Tibial nerve (tissue), 4 donors: ENCODE data around the gene C3. TPM values are rescaled to one million over a fixed set of nuclear protein-coding genes. Genes with fewer than 3 reads are reported as not detected.

Experiments
- DNase-seq, 2 donors: peaks; one replicate each; pipeline ENCODE4 v3.0.0-alpha.2; 2019; ENCODE audit warnings: low spot score in 2 of 2
- H3K27ac ChIP-seq, 4 donors: fragments of 200-600 bp; sonication (generic) in 3 of 4; one replicate each; pipeline ENCODE4 v1.5.1; 2017 to 2019; ENCODE audit warnings: mild to moderate bottlenecking in 1 of 4
- H3K27me3 ChIP-seq, 2 donors: fragments of 200-600 bp; sonication (generic) in 1 of 2; one replicate each; pipeline versions ENCODE4 v1.5.1 to v1.6.0; 2017 to 2019
- H3K36me3 ChIP-seq, 3 donors: fragments of 200-600 bp; sonication (generic); one replicate each; pipeline ENCODE4 v1.5.1; 2018 to 2019
- H3K4me1 ChIP-seq, 4 donors: fragments of 200-600 bp; sonication (generic) in 3 of 4; one replicate each; pipeline ENCODE4 v1.5.1; 2017 to 2019
- H3K4me3 ChIP-seq, 4 donors: fragments of 200-600 bp; sonication (generic) in 3 of 4; one replicate each; pipeline ENCODE4 v1.5.1; 2017 to 2019; ENCODE audit warnings: mild to moderate bottlenecking in 1 of 4, moderate library complexity in 1 of 4
- H3K9me3 ChIP-seq, 4 donors: fragments of 200-600 bp; sonication (generic) in 3 of 4; one replicate each; pipeline ENCODE4 v1.5.1; 2017 to 2019
- CTCF ChIP-seq, 5 experiments: fragments of 200-600 bp in 3 of 5; fragments of 450-650 bp in 2 of 5; sonication (generic) in 3 of 5; IDR thresholded peaks; one replicate each; pipeline ENCODE4 v1.5.1; 2016 to 2019; ENCODE audit warnings: antibody characterized with exemption in 5 of 5, mild to moderate bottlenecking in 3 of 5, moderate library complexity in 2 of 5
- EP300 ChIP-seq, 2 donors: sonication (generic); formaldehyde crosslinking; IDR thresholded peaks; one replicate each; pipeline ENCODE4 v1.6.1; 2017; ENCODE audit warnings: antibody characterized with exemption in 2 of 2, mild to moderate bottlenecking in 1 of 2
- POLR2A ChIP-seq, 2 donors: fragments of 450-650 bp; IDR thresholded peaks; one replicate each; pipeline ENCODE4 v1.6.1; 2017; ENCODE audit warnings: antibody characterized with exemption in 2 of 2, mild to moderate bottlenecking in 2 of 2, moderate library complexity in 2 of 2
- WGBS, 2 donors: methylation state at CpG; one replicate each; pipeline ENCODE4 v1.1.5; 2018; 5-methylcytosine and 5-hydroxymethylcytosine counted together
- total RNA-seq, 4 donors: library from RNA; depleted of rRNA; stranded (reverse); fragments of >200 nt; gene quantifications; one replicate each; pipeline ENCODE4 v1.1.0, GENCODE V29; 2016

The C3 gene
- total RNA-seq, 4 donors from 2014 or later = 256 to 1,128 (median 733) TPM

GRCh38 chr19:6712692-6713670 is 7.5 kb downstream of the C3 start:
- peaks cover 0 to 3% (median 0%) of the 10 kb centered on the region in 4 donors for H3K4me1 ChIP-seq
- H3K27me3 ChIP-seq = peaks cover 0 to 21% of the 10 kb centered on the region in 2 donors
- H3K27ac ChIP-seq = no peak overlapping the region
- 83 to 87% methylated on average over 20 of the region's 20 CpGs for WGBS, 2 donors
- peaks cover 0 to 15% (median 0%) of the 10 kb centered on the region in 3 donors for H3K36me3 ChIP-seq
- no peak overlapping the region for H3K4me3 ChIP-seq
- TF ChIP-seq POLR2A (IDR thresholded peaks at IDR 0.05) (no peak), EP300 (IDR thresholded peaks at IDR 0.05) (no peak), CTCF (IDR thresholded peaks at IDR 0.05) (no peak)
- no peak for DNase-seq
- no peaks in the 10 kb centered on the region for H3K9me3 ChIP-seq

- peaks cover 0 to 21% (median 0%) of the 10 kb centered on the region in 3 donors for H3K36me3 ChIP-seq
- no peak overlapping the region for H3K27ac ChIP-seq
- TF ChIP-seq POLR2A (IDR thresholded peaks at IDR 0.05) = no peak
- TF ChIP-seq EP300 (IDR thresholded peaks at IDR 0.05) = no peak
- TF ChIP-seq CTCF (IDR thresholded peaks at IDR 0.05) = no peak
- 83 to 89% methylated on average over 9 to 16 of the region's 16 CpGs for WGBS, 2 donors
- H3K9me3 ChIP-seq = no peaks in the 10 kb centered on the region
- H3K27me3 ChIP-seq = peaks cover 0 to 24% of the 10 kb centered on the region in 2 donors
- no peaks in the 10 kb centered on the region for H3K4me1 ChIP-seq
- no peak overlapping the region for H3K4me3 ChIP-seq
- DNase-seq = no peak
These were observed 8.2 kb downstream of the C3 start for GRCh38 chr19:6712231-6712630.

- Histone ChIP-seq H3K27me3 (peaks cover 0 to 28% of the 10 kb centered on the region in 2 donors), H3K4me3 (no peak overlapping the region), H3K27ac (no peak overlapping the region), H3K36me3 (peaks cover 0 to 27% (median 0%) of the 10 kb centered on the region in 3 donors), H3K4me1 (no peaks in the 10 kb centered on the region), H3K9me3 (no peaks in the 10 kb centered on the region)
- DNase-seq = no peak
- TF ChIP-seq POLR2A (IDR thresholded peaks at IDR 0.05) (no peak), EP300 (IDR thresholded peaks at IDR 0.05) (no peak), CTCF (IDR thresholded peaks at IDR 0.05) (no peak)
- 52 to 66% methylated on average over 10 of the region's 10 CpGs for WGBS, 2 donors
These were observed 8.8 kb downstream of the C3 start for GRCh38 chr19:6711605-6712004.

GRCh38 chr19:6711078-6711361 is 9.4 kb downstream of the C3 start:
- DNase-seq = no peak
- no peak for TF ChIP-seq EP300 (IDR thresholded peaks at IDR 0.05)
- TF ChIP-seq POLR2A (IDR thresholded peaks at IDR 0.05) = no peak
- no peak for TF ChIP-seq CTCF (IDR thresholded peaks at IDR 0.05)
- Histone ChIP-seq H3K27ac (no peak overlapping the region), H3K27me3 (peaks cover 0 to 28% of the 10 kb centered on the region in 2 donors), H3K4me1 (no peaks in the 10 kb centered on the region), H3K36me3 (peaks cover 0 to 29% (median 0%) of the 10 kb centered on the region in 3 donors), H3K9me3 (no peaks in the 10 kb centered on the region), H3K4me3 (no peak overlapping the region)
- 51 to 63% methylated on average over 9 of the region's 9 CpGs for WGBS, 2 donors
